ENCODE results near the gene ZNF732. TPM values are rescaled to one million over a fixed set of nuclear protein-coding genes. Genes with fewer than 3 reads are reported as not detected.
A peak's percentile ranks its signal among the peaks of the same experiment; 100 is the strongest.

Gene ZNF732
- polyA plus RNA-seq, 3 donors: not detected

GRCh38 chr4:336099-336892 is 31.0 kb upstream of the ZNF732 start:
- Histone ChIP-seq H3K36me3 (replicated peaks in 1 of 2; ENCODE audit: control insufficient read depth in 1 of 2, insufficient read depth in 2 of 2, low read length in 2 of 2) (peaks cover 0 to 23% of the 10 kb centered on the region in 2 donors), H3K27me3 (ENCODE audit: control insufficient read depth in 2 of 2, insufficient read depth in 2 of 2, low read length in 2 of 2) (peaks cover 0 to 3% of the 10 kb centered on the region in 2 donors), H3K4me2 (replicated peaks; ENCODE audit: extremely low read depth, low read length, poor library complexity, severe bottlenecking) (peak overlapping the region; percentile 87), H4K20me1 (ENCODE audit: insufficient read depth, low read length) (no peaks in the 10 kb centered on the region), H3K27ac (ENCODE audit: low read depth in 1 of 2, low read length in 2 of 2) (peak overlapping the region in 1 of 2 donors; percentile 95), H3K4me3 (replicated peaks in 1 of 3; ENCODE audit: low read depth in 2 of 3, low read length in 3 of 3) (peak overlapping the region; percentile 63 to 93 (median 76)), H3K79me2 (ENCODE audit: insufficient read depth, low read length) (peaks cover 36% of the 10 kb centered on the region), H2AFZ (ENCODE audit: insufficient read depth, low read depth, low read length, poor library complexity, severe bottlenecking) (peak overlapping the region; percentile 90), H3K4me1 (ENCODE audit: control insufficient read depth in 1 of 2, insufficient read depth in 2 of 2, low read length in 2 of 2) (peaks cover 14 to 26% of the 10 kb centered on the region in 2 donors), H3K9me3 (replicated peaks in 1 of 2; ENCODE audit: control insufficient read depth in 1 of 2, insufficient read depth in 1 of 2, low read length in 2 of 2) (peaks cover 29 to 42% of the 10 kb centered on the region in 2 donors), H3K9ac (ENCODE audit: insufficient read depth, low read length, poor library complexity, severe bottlenecking) (peak overlapping the region; percentile 86)
- H3K27ac Mint-ChIP-seq: no peak overlapping the region
- intact Hi-C loops (cut with micrococcal nuclease): loop anchor here (5.0 to 10.0 kb wide), 4 partner anchors 136 to 349 kb away; partner anchors contain the start of genes SLC49A3 (in 1 of the 2) and ZNF718 (in 1 of the 2)
- peaks cover 19 to 23% of the 10 kb centered on the region in 2 donors for H3K36me3 Mint-ChIP-seq
- no peak for TF ChIP-seq CTCF (IDR thresholded peaks at IDR 0.05)
- peaks cover 2 to 4% (median 4%) of the 10 kb centered on the region in 3 donors for H3K27me3 Mint-ChIP-seq (ENCODE audit: low read depth in 3 of 3)
- peaks cover 26 to 66% (median 47%) of the 10 kb centered on the region in 7 donors for H3K9me3 Mint-ChIP-seq
- DNase-seq: no peak
- H3K4me3 Mint-ChIP-seq: peak overlapping the region; percentile 59 to 99
- H3K4me1 Mint-ChIP-seq: peaks cover 20% of the 10 kb centered on the region
- 10% methylated on average over 71 of the region's 71 CpGs for WGBS (ENCODE audit: insufficient coverage)

GRCh38 chr4:335515-335914 is 30.2 kb upstream of the ZNF732 start:
- no peaks in the 10 kb centered on the region for H4K20me1 ChIP-seq (ENCODE audit: insufficient read depth, low read length)

More at GRCh38 chr4:335515-335914, 30.2 kb upstream of the ZNF732 start:
- 92% methylated on average over 2 of the region's 2 CpGs for WGBS (ENCODE audit: insufficient coverage)
- H3K36me3 Mint-ChIP-seq: peaks cover 15 to 18% of the 10 kb centered on the region in 2 donors
- peaks cover 20% of the 10 kb centered on the region for H3K4me1 Mint-ChIP-seq
- peaks cover 0 to 15% of the 10 kb centered on the region in 2 donors for H3K36me3 ChIP-seq (replicated peaks in 1 of 2; ENCODE audit: control insufficient read depth in 1 of 2, insufficient read depth in 2 of 2, low read length in 2 of 2)
- no peak for DNase-seq
- H3K4me3 ChIP-seq (replicated peaks in 1 of 3; ENCODE audit: low read depth in 2 of 3, low read length in 3 of 3): peak overlapping the region in 1 of 3 experiments; percentile 93
- H3K9me3 ChIP-seq (replicated peaks in 1 of 2; ENCODE audit: control insufficient read depth in 1 of 2, insufficient read depth in 1 of 2, low read length in 2 of 2): peaks cover 22 to 38% of the 10 kb centered on the region in 2 donors
- H3K27ac Mint-ChIP-seq: no peak overlapping the region
- peaks cover 24 to 63% (median 44%) of the 10 kb centered on the region in 7 donors for H3K9me3 Mint-ChIP-seq
- intact Hi-C loops (cut with micrococcal nuclease): loop anchor here (5.0 to 10.0 kb wide), 4 partner anchors 137 to 349 kb away; partner anchors contain the start of genes SLC49A3 (in 1 of the 2) and ZNF718 (in 1 of the 2)
- H3K9ac ChIP-seq (ENCODE audit: insufficient read depth, low read length, poor library complexity, severe bottlenecking): no peak overlapping the region
- no peak for TF ChIP-seq CTCF (IDR thresholded peaks at IDR 0.05)
- peaks cover 0 to 3% of the 10 kb centered on the region in 2 donors for H3K27me3 ChIP-seq (ENCODE audit: control insufficient read depth in 2 of 2, insufficient read depth in 2 of 2, low read length in 2 of 2)
- no peak overlapping the region for H2AFZ ChIP-seq (ENCODE audit: insufficient read depth, low read depth, low read length, poor library complexity, severe bottlenecking)
- peaks cover 14 to 26% of the 10 kb centered on the region in 2 donors for H3K4me1 ChIP-seq (ENCODE audit: control insufficient read depth in 1 of 2, insufficient read depth in 2 of 2, low read length in 2 of 2)
- no peak overlapping the region for H3K4me2 ChIP-seq (replicated peaks; ENCODE audit: extremely low read depth, low read length, poor library complexity, severe bottlenecking)
- no peak overlapping the region for H3K27ac ChIP-seq (ENCODE audit: low read depth in 1 of 2, low read length in 2 of 2)
- peaks cover 28% of the 10 kb centered on the region for H3K79me2 ChIP-seq (ENCODE audit: insufficient read depth, low read length)
- peaks cover 2 to 4% (median 4%) of the 10 kb centered on the region in 3 donors for H3K27me3 Mint-ChIP-seq (ENCODE audit: low read depth in 3 of 3)
- H3K4me3 Mint-ChIP-seq: no peak overlapping the region

Measured in CD14-positive monocyte (primary cell).